DOHH2 (cell line): ENCODE data around the gene ALDH1A3.

Experiments
- H3F3A ChIP-seq: fragments of 200-600 bp; sonication (generic), shearing (Covaris generic); 2 replicates; pipeline ENCODE4 v1.6.0; 2016; ENCODE audit warnings: antibody characterized with exemption, mild to moderate bottlenecking; ENCODE audit not compliant: control insufficient read depth, insufficient read depth
- H3K27ac ChIP-seq: fragments of 200-600 bp; sonication (generic); 2 replicates; pipeline ENCODE4 v1.5.1; 2014; ENCODE audit warnings: low read depth, mild to moderate bottlenecking, low read length, moderate library complexity
- H3K27me3 ChIP-seq: fragments of 200-600 bp; sonication (generic); 2 replicates; pipeline ENCODE4 v1.6.1; 2014; ENCODE audit warnings: mild to moderate bottlenecking, low read length, mixed read lengths; ENCODE audit not compliant: control insufficient read depth
- H3K36me3 ChIP-seq: fragments of 200-600 bp; sonication (generic); 2 replicates; pipeline ENCODE4 v1.6.1; 2014; ENCODE audit warnings: mild to moderate bottlenecking, low read length, moderate library complexity, mixed read lengths; ENCODE audit not compliant: control insufficient read depth
- H3K4me1 ChIP-seq: fragments of 200-600 bp; sonication (generic); 2 replicates; pipeline ENCODE4 v1.6.1; 2014; ENCODE audit warnings: mild to moderate bottlenecking, low read length, mixed read lengths; ENCODE audit not compliant: control insufficient read depth
- H3K4me2 ChIP-seq: fragments of 200-600 bp; sonication (generic); 2 replicates; pipeline ENCODE4 v1.6.0; 2014; ENCODE audit warnings: mild to moderate bottlenecking, low read length, moderate library complexity
- H3K4me3 ChIP-seq: fragments of 200-600 bp; sonication (generic); 2 replicates; pipeline ENCODE4 v1.5.1; 2014; ENCODE audit warnings: mild to moderate bottlenecking, low read length, mixed read lengths
- H3K79me2 ChIP-seq: fragments of 200-600 bp; sonication (generic); 2 replicates; pipeline ENCODE4 v1.6.1; 2014; ENCODE audit warnings: mild to moderate bottlenecking, low read length, mixed read lengths; ENCODE audit not compliant: control insufficient read depth
- H3K9me2 ChIP-seq: fragments of 200-600 bp; sonication (generic); replicated peaks from 2 replicates; pipeline ENCODE4 v1.6.1; 2014; ENCODE audit warnings: mild to moderate bottlenecking, low read length, mixed read lengths; ENCODE audit not compliant: control insufficient read depth
- H3K9me3 ChIP-seq: fragments of 200-600 bp; sonication (generic); 2 replicates; pipeline ENCODE4 v1.6.1; 2014; ENCODE audit warnings: antibody characterized with exemption, low read length, mixed read lengths; ENCODE audit not compliant: control insufficient read depth, insufficient read depth
- H4K20me1 ChIP-seq: fragments of 200-600 bp; sonication (generic); 2 replicates; pipeline ENCODE4 v1.6.0; 2014; ENCODE audit warnings: low read depth, mild to moderate bottlenecking, antibody characterized with exemption, low read length, moderate library complexity; ENCODE audit not compliant: control insufficient read depth, insufficient read depth
- CTCF ChIP-seq: fragments of 200-600 bp; sonication (generic); IDR thresholded peaks from one replicate; pipeline ENCODE4 v1.5.1; 2014; ENCODE audit warnings: antibody characterized with exemption, mild to moderate bottlenecking, low read depth, low read length; ENCODE audit not compliant: poor library complexity, severe bottlenecking
- EZH2phosphoT487 ChIP-seq: fragments of 200-600 bp; sonication (generic); IDR thresholded peaks from 2 replicates; pipeline ENCODE4 v1.6.1; 2017; ENCODE audit warnings: borderline replicate concordance, mild to moderate bottlenecking, antibody characterized with exemption, low read length, moderate library complexity, mixed read lengths

ALDH1A3 gene

GRCh38 chr15:100940767-100941379 is 61.2 kb downstream of the ALDH1A3 start:
- Histone ChIP-seq H3K79me2 (peaks cover 98% of the 10 kb centered on the region), H3K27me3 (no peaks in the 10 kb centered on the region), H3K4me1 (peaks cover 81% of the 10 kb centered on the region), H3F3A (peaks cover 12% of the 10 kb centered on the region), H4K20me1 (peaks cover 3% of the 10 kb centered on the region; the same call in 1 of the 2 replicates), H3K9me2 (no peaks in the 10 kb centered on the region), H3K27ac (peak overlapping the region; percentile 61), H3K9me3 (no peaks in the 10 kb centered on the region), H3K4me3 (peak overlapping the region; percentile 45), H3K4me2 (peak overlapping the region; percentile 59), H3K36me3 (peaks cover 85% of the 10 kb centered on the region)
- TF ChIP-seq EZH2phosphoT487, result no peak
- no peak for TF ChIP-seq CTCF

- H3K4me2 ChIP-seq, result peak overlapping the region; percentile 59
- H3F3A ChIP-seq, result peaks cover 12% of the 10 kb centered on the region
- H3K27me3 ChIP-seq, result no peaks in the 10 kb centered on the region
- peaks cover 81% of the 10 kb centered on the region for H3K4me1 ChIP-seq
- H3K27ac ChIP-seq, result peak overlapping the region; percentile 61
- H3K4me3 ChIP-seq, result peak overlapping the region; percentile 45
- peaks cover 3% of the 10 kb centered on the region; the same call in 1 of the 2 replicates for H4K20me1 ChIP-seq
- no peaks in the 10 kb centered on the region for H3K9me3 ChIP-seq
- H3K79me2 ChIP-seq, result peaks cover 98% of the 10 kb centered on the region
- no peak for TF ChIP-seq CTCF
- TF ChIP-seq EZH2phosphoT487, result no peak
- H3K36me3 ChIP-seq, result peaks cover 85% of the 10 kb centered on the region
- no peaks in the 10 kb centered on the region for H3K9me2 ChIP-seq
These were observed 61.9 kb downstream of the ALDH1A3 start for GRCh38 chr15:100941536-100941935.

- no peaks in the 10 kb centered on the region for H3K9me2 ChIP-seq
- H3K27ac ChIP-seq, result peak overlapping the region; percentile 28
- TF ChIP-seq EZH2phosphoT487, result no peak
- peaks cover 4% of the 10 kb centered on the region; the same call in 1 of the 2 replicates for H4K20me1 ChIP-seq
- H3K9me3 ChIP-seq, result no peaks in the 10 kb centered on the region
- peak overlapping the region; percentile 5 for H3K4me3 ChIP-seq
- peaks cover 15% of the 10 kb centered on the region for H3F3A ChIP-seq
- H3K79me2 ChIP-seq, result peaks cover 98% of the 10 kb centered on the region
- H3K36me3 ChIP-seq, result peaks cover 93% of the 10 kb centered on the region
- peaks cover 81% of the 10 kb centered on the region for H3K4me1 ChIP-seq
- peak overlapping the region; percentile 59 for H3K4me2 ChIP-seq
- H3K27me3 ChIP-seq, result no peaks in the 10 kb centered on the region
These were observed 63.2 kb downstream of the ALDH1A3 start for GRCh38 chr15:100942656-100943425.
